HepG2 (cell line): Measurements from ENCODE around the gene LCP2. TPM values are rescaled to one million over a fixed set of nuclear protein-coding genes. Genes with fewer than 3 reads are reported as not detected.

Experiments
- ATAC-seq: fragments of 200-7000 bp; cut with Tn5 transposase; 3 replicates; pipeline ENCODE4 v1.9.1; 2020; ENCODE audit warnings: mild to moderate bottlenecking, moderate library complexity
- BruUV-seq: library from RNA; stranded (reverse); fragments of 400-500 nt; replicated peaks from 2 replicates; lab custom pipeline; 2021; lab: Mats Ljungman, UMichigan
- CTCF ChIA-PET: fragments of 300-600 bp; formaldehyde crosslinking; extraction: SDS; loops from one replicate; lab custom pipeline; 2021; ENCODE audit warnings: low total read pairs, inconsistent platforms, low intra/inter-chr PET ratio; lab: Yijun Ruan, JAX
- POLR2A ChIA-PET: fragments of 350-600 bp; sonication (Branson Sonifier 250); formaldehyde crosslinking; loops from one replicate; lab custom pipeline; 2020; ENCODE audit warnings: antibody characterized with exemption, inconsistent platforms; lab: Yijun Ruan, JAX
- DNase-seq: peaks from one replicate; pipeline ENCODE4 v3.0.0-alpha.2; 2015; ENCODE audit warnings: low spot score
- FAIRE-seq: peaks from 3 replicates; lab custom pipeline; 2011; peaks lifted over from hg19 to GRCh38; lab: Jason Lieb, UNC
- H2AFZ ChIP-seq: one replicate; pipeline ENCODE4 v1.6.1; 2011; ENCODE audit warnings: low read length, inconsistent platforms
- H3K27ac ChIP-seq: fragments of 300-600 bp; 3 replicates; pipeline ENCODE4 v1.8.0; 2011; ENCODE audit warnings: mixed run types, mild to moderate bottlenecking, mixed read lengths, low read length, inconsistent platforms; ENCODE audit not compliant: insufficient read depth; ENCODE audit errors: extremely low read length
- H3K27me3 ChIP-seq, 2 experiments: fragments of 200-600 bp in 1 of 2; 2 replicates in 1 of 2; 3 replicates in 1 of 2; pipeline versions ENCODE4 v1.6.0 to v1.8.0; 2011; ENCODE audit warnings: low read length in 2 of 2, mild to moderate bottlenecking in 2 of 2, moderate library complexity in 2 of 2, inconsistent platforms in 1 of 2; ENCODE audit not compliant: insufficient read depth in 2 of 2, control insufficient read depth in 1 of 2
- H3K36me3 ChIP-seq, 2 experiments: fragments of 200-600 bp in 1 of 2; replicated peaks in 1 of 2; 2 replicates in 1 of 2; 3 replicates in 1 of 2; pipeline versions ENCODE4 v1.5.1 to v1.8.0; 2011; ENCODE audit warnings: low read length in 2 of 2, inconsistent platforms in 1 of 2; ENCODE audit not compliant: insufficient read depth in 2 of 2, control insufficient read depth in 1 of 2
- H3K4me1 ChIP-seq: 2 replicates; pipeline ENCODE4 v1.5.1; 2012; ENCODE audit warnings: low read length, inconsistent platforms; ENCODE audit not compliant: insufficient read depth
- H3K4me2 ChIP-seq: 2 replicates; pipeline ENCODE4 v1.6.0; 2011; ENCODE audit warnings: low read depth, low read length, inconsistent platforms
- H3K4me3 ChIP-seq, 3 experiments: fragments of 200-600 bp in 1 of 3; sonication (generic), shearing (Covaris generic) in 1 of 3; replicated peaks in 1 of 3; 2 replicates each; pipeline ENCODE4 v1.5.1; 2011 to 2016; ENCODE audit warnings: low read length in 3 of 3, inconsistent platforms in 2 of 3, low read depth in 2 of 3, mild to moderate bottlenecking in 2 of 3, control low read depth in 1 of 3, mixed read lengths in 1 of 3; ENCODE audit not compliant: insufficient read depth in 1 of 3
- H3K79me2 ChIP-seq: one replicate; pipeline ENCODE4 v1.6.1; 2011; ENCODE audit warnings: low read length, inconsistent platforms; ENCODE audit not compliant: insufficient read depth
- H3K9ac ChIP-seq: 2 replicates; pipeline ENCODE4 v1.6.0; 2011; ENCODE audit warnings: mild to moderate bottlenecking, low read depth, low read length, inconsistent platforms; ENCODE audit not compliant: insufficient read depth
- H3K9me3 ChIP-seq: 2 replicates; pipeline ENCODE4 v1.5.1; 2012; ENCODE audit warnings: mild to moderate bottlenecking, low read length
- H4K20me1 ChIP-seq: 2 replicates; pipeline ENCODE4 v1.6.0; 2011; ENCODE audit warnings: inconsistent platforms, mild to moderate bottlenecking, low read length, moderate library complexity; ENCODE audit not compliant: insufficient read depth
- AGO2 ChIP-seq: fragments of 200-400 bp; formaldehyde crosslinking; optimal IDR thresholded peaks from 2 replicates; pipeline ENCODE3; 2017; ENCODE audit warnings: mild to moderate bottlenecking, low read depth, low read length, moderate library complexity
- AKAP8 ChIP-seq: sonication (generic); formaldehyde crosslinking; IDR thresholded peaks from 2 replicates; pipeline ENCODE4 v1.5.1; 2020; ENCODE audit warnings: mild to moderate bottlenecking, missing genetic modification reagents
- BHLHE40 ChIP-seq: IDR thresholded peaks from 2 replicates; pipeline ENCODE4 v1.6.1; 2011; ENCODE audit warnings: low read length, improper control_type of control experiment
- CBFB ChIP-seq: sonication (generic); formaldehyde crosslinking; IDR thresholded peaks from 2 replicates; pipeline ENCODE4 v1.4.0; 2020; ENCODE audit warnings: missing genetic modification reagents
- CENPX ChIP-seq: sonication (generic); formaldehyde crosslinking; IDR thresholded peaks from 2 replicates; pipeline ENCODE4 v1.9.0; 2021; ENCODE audit warnings: mild to moderate bottlenecking, missing genetic modification reagents, moderate library complexity
- GLI4 ChIP-seq: sonication (generic); formaldehyde crosslinking; IDR thresholded peaks from 2 replicates; pipeline ENCODE4 v1.5.1; 2020; ENCODE audit warnings: missing genetic modification reagents, mild to moderate bottlenecking, moderate library complexity, borderline replicate concordance
- JDP2 ChIP-seq: sonication (generic); formaldehyde crosslinking; IDR thresholded peaks from 2 replicates; pipeline ENCODE4 v1.8.1; 2022; ENCODE audit warnings: missing genetic modification reagents, borderline replicate concordance
- SP1 ChIP-seq, 2 experiments: fragments of 450-650 bp in 1 of 2; sonication (generic) in 1 of 2; formaldehyde crosslinking in 1 of 2; IDR thresholded peaks; 2 replicates each; pipeline versions ENCODE4 v1.4.0 to v1.6.1; 2016 to 2020; ENCODE audit warnings: missing genetic modification reagents in 1 of 2
- TEAD3 ChIP-seq: optimal IDR thresholded peaks from 2 replicates; pipeline ENCODE3; 2016; ENCODE audit warnings: borderline replicate concordance
- ZBTB7A ChIP-seq: sonication (generic); formaldehyde crosslinking; IDR thresholded peaks from 2 replicates; pipeline ENCODE4 v1.8.0; 2022; ENCODE audit warnings: mild to moderate bottlenecking, missing genetic modification reagents
- ZFP36L2 ChIP-seq: sonication (generic); formaldehyde crosslinking; IDR thresholded peaks from 2 replicates; pipeline ENCODE4 v1.4.0; 2020; ENCODE audit warnings: missing genetic modification reagents
- ZFP37 ChIP-seq: sonication (generic); formaldehyde crosslinking; IDR thresholded peaks from 2 replicates; pipeline ENCODE4 v1.4.0; 2020; ENCODE audit warnings: missing genetic modification reagents, borderline replicate concordance
- ZNF124 ChIP-seq: sonication (generic); formaldehyde crosslinking; IDR thresholded peaks from 2 replicates; pipeline ENCODE4 v1.4.0; 2020; ENCODE audit warnings: missing genetic modification reagents
- ZNF317 ChIP-seq: sonication (generic); formaldehyde crosslinking; IDR thresholded peaks from 2 replicates; pipeline ENCODE4 v1.5.0; 2020; ENCODE audit warnings: mild to moderate bottlenecking, missing genetic modification reagents
- ZNF670 ChIP-seq: sonication (generic); formaldehyde crosslinking; IDR thresholded peaks from 2 replicates; pipeline ENCODE4 v1.8.0; 2022; ENCODE audit warnings: mild to moderate bottlenecking, missing genetic modification reagents, borderline replicate concordance
- WGBS: methylation state at CpG from one replicate; pipeline ENCODE4 v1.1.6; 2017; ENCODE audit warnings: low lambda C conversion rate; 5-methylcytosine and 5-hydroxymethylcytosine counted together
- in situ Hi-C: cut with HindIII; loops from 2 replicates; pipeline ENCODE4 v1.10.0; 2017; ENCODE audit warnings: low pct_unique_long_range_greater_than_20kb; ENCODE audit not compliant: extremely low pct_ligation_motif_present
- intact Hi-C: fragments of 100-400 bp; cut with micrococcal nuclease; formaldehyde crosslinking; loops from one replicate; pipeline ENCODE4 v1.10.0; 2022; ENCODE audit not compliant: unreplicated experiment
- polyA plus RNA-seq, 8 experiments: library from polyadenylated mRNA; depleted of rRNA in 3 of 8; stranded (reverse) in 7 of 8; unstranded in 1 of 8; fragments of >200 nt; fragmentation: Illumina TruSeq in 4 of 8; extraction: Trizol in 4 of 8; gene quantifications; 2 replicates each; pipeline versions ENCODE4 v1.2.1 to v1.2.3, GENCODE V29; 2011 to 2016; ENCODE audit warnings: low read depth in 4 of 8, missing spikeins in 1 of 8, mixed read lengths in 1 of 8; ENCODE audit not compliant: insufficient read depth in 1 of 8
- total RNA-seq, 5 experiments: library from RNA; depleted of rRNA; stranded (reverse); fragments of >200 nt; fragmentation: Illumina TruSeq; extraction: Trizol; gene quantifications; 2 replicates each; pipeline ENCODE4 v1.2.3, GENCODE V29; 2016; ENCODE audit warnings: low read depth in 1 of 5
- TF ChIP-seq, protein P1 (sequence below): sonication (generic); formaldehyde crosslinking; IDR thresholded peaks from 2 replicates; pipeline ENCODE4 v1.4.0; 2020; ENCODE audit warnings: missing genetic modification reagents, borderline replicate concordance
- TF ChIP-seq, protein P2 (sequence below): sonication (generic); formaldehyde crosslinking; IDR thresholded peaks from 2 replicates; pipeline ENCODE4 v1.4.0; 2020; ENCODE audit warnings: missing genetic modification reagents
- TF ChIP-seq, protein P3 (sequence below): sonication (generic); formaldehyde crosslinking; conservative IDR thresholded peaks from 2 replicates; pipeline ENCODE4 v1.8.1; 2023; ENCODE audit warnings: missing genetic modification reagents

LCP2 gene
- total and polyA plus RNA-seq, 2 of the 13 experiments (the other 11 are each of a cell fraction or from before 2014, with no cell fraction given): not detected

DNA sequence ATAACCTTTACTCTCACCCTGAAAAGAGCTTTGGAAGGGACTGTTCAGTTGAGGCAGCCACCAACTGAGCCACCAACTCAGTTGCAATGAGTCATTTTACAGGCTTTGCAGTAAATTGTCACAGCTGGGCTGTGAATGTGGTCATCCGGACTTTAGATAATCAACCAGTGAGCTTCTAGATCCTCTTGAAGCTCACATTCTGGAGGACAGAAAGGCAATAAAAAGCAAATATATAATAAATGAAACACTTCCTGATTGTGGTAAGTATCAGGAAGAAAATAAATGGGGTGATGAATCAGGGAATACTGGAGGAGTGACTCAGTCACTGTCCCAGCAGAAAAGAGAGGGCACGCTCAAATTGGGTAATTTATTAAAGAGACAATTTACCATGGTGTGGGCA, 78.0 kb downstream of the LCP2 start:
- H3K27me3 ChIP-seq: no peaks in the 10 kb centered on the region
- TF ChIP-seq GLI4 (no peak), AKAP8 (no peak), BHLHE40 (no peak), ZNF670 (CRISPR knock-in tag) (no peak), CENPX (no peak), SP1 (IDR thresholded peaks at IDR 0.05) (no peak), SP1 (CRISPR knock-in tag; IDR thresholded peaks at IDR 0.05) (no peak), ZNF317 (CRISPR knock-in tag) (no peak), ZFP36L2 (CRISPR knock-in tag) (no peak), TEAD3 (CRISPR knock-in tag) (no peak), ZFP37 (no peak), ZNF124 (CRISPR knock-in tag) (no peak), CBFB (no peak), AGO2 (no peak), JDP2 (CRISPR knock-in tag) (no peak), ZBTB7A (no peak)
- TF ChIP-seq, protein P1, sequence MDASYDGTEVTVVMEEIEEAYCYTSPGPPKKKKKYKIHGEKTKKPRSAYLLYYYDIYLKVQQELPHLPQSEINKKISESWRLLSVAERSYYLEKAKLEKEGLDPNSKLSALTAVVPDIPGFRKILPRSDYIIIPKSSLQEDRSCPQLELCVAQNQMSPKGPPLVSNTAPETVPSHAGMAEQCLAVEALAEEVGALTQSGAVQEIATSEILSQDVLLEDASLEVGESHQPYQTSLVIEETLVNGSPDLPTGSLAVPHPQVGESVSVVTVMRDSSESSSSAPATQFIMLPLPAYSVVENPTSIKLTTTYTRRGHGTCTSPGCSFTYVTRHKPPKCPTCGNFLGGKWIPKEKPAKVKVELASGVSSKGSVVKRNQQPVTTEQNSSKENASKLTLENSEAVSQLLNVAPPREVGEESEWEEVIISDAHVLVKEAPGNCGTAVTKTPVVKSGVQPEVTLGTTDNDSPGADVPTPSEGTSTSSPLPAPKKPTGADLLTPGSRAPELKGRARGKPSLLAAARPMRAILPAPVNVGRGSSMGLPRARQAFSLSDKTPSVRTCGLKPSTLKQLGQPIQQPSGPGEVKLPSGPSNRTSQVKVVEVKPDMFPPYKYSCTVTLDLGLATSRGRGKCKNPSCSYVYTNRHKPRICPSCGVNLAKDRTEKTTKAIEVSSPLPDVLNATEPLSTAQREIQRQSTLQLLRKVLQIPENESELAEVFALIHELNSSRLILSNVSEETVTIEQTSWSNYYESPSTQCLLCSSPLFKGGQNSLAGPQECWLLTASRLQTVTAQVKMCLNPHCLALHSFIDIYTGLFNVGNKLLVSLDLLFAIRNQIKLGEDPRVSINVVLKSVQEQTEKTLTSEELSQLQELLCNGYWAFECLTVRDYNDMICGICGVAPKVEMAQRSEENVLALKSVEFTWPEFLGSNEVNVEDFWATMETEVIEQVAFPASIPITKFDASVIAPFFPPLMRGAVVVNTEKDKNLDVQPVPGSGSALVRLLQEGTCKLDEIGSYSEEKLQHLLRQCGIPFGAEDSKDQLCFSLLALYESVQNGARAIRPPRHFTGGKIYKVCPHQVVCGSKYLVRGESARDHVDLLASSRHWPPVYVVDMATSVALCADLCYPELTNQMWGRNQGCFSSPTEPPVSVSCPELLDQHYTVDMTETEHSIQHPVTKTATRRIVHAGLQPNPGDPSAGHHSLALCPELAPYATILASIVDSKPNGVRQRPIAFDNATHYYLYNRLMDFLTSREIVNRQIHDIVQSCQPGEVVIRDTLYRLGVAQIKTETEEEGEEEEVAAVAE: no peak
- TF ChIP-seq, protein P2, sequence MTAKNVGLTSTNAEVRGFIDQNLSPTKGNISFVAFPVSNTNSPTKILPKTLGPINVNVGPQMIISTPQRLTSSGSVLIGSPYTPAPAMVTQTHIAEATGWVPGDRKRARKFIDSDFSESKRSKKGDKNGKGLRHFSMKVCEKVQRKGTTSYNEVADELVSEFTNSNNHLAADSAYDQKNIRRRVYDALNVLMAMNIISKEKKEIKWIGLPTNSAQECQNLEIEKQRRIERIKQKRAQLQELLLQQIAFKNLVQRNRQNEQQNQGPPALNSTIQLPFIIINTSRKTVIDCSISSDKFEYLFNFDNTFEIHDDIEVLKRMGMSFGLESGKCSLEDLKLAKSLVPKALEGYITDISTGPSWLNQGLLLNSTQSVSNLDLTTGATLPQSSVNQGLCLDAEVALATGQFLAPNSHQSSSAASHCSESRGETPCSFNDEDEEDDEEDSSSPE (CRISPR knock-in tag): no peak
- TF ChIP-seq, protein P3, sequence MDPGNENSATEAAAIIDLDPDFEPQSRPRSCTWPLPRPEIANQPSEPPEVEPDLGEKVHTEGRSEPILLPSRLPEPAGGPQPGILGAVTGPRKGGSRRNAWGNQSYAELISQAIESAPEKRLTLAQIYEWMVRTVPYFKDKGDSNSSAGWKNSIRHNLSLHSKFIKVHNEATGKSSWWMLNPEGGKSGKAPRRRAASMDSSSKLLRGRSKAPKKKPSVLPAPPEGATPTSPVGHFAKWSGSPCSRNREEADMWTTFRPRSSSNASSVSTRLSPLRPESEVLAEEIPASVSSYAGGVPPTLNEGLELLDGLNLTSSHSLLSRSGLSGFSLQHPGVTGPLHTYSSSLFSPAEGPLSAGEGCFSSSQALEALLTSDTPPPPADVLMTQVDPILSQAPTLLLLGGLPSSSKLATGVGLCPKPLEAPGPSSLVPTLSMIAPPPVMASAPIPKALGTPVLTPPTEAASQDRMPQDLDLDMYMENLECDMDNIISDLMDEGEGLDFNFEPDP (CRISPR knock-in tag): no peak
- TF ChIP-seq, all 625 proteins: peak for 0
- DNase-seq (no peak), ATAC-seq (no peak), FAIRE-seq (no peak)
- no peaks in the 10 kb centered on the region for H4K20me1 ChIP-seq
- H2AFZ ChIP-seq: no peak overlapping the region
- no peak overlapping the region for H3K4me2 ChIP-seq
- H3K27ac ChIP-seq: no peak overlapping the region
- H3K4me3 ChIP-seq: no peak overlapping the region
- no peak overlapping the region for H3K9ac ChIP-seq
- ChIA-PET CTCF (no interaction called here), POLR2A (no interaction called here)
- no peaks in the 10 kb centered on the region for H3K36me3 ChIP-seq
- no peaks in the 10 kb centered on the region for H3K4me1 ChIP-seq
- no peaks in the 10 kb centered on the region for H3K79me2 ChIP-seq
- intact Hi-C loops (no loop called here), in situ Hi-C loops (no loop called here)
- H3K9me3 ChIP-seq: no peaks in the 10 kb centered on the region
- no TSS peak for BruUV-seq
- 3% methylated on average over 2 of the region's 2 CpGs for WGBS
